Muscle of arm (tissue), 12 donors: ENCODE results near the gene PDXDC1. TPM values are rescaled to one million over a fixed set of nuclear protein-coding genes. Genes with fewer than 3 reads are reported as not detected.
A peak's percentile ranks its signal among the peaks of the same experiment; 100 is the strongest.
"Not testable (repeated sequence)": the region's sequence is repeated elsewhere in the genome, so short reads cannot be mapped to it uniquely, and the experiment has no call there.

Source experiments
- DNase-seq: peaks from one replicate; pipeline ENCODE4 v3.0.0-alpha.2; 2013
- polyA plus RNA-seq, 12 donors: library from polyadenylated mRNA; unstranded; fragments of 120-200 nt; gene quantifications; one replicate each; pipeline ENCODE4 v1.2.1, GENCODE V29; 2013; ENCODE audit not compliant: insufficient read length in 12 of 12

Gene PDXDC1
- polyA plus RNA-seq, 12 donors: 32.9 to 76.6 (median 45.8) TPM; not detected in 1

GRCh38 chr16:15154005-15154404 is 179.2 kb downstream of the PDXDC1 start:
- not testable (repeated sequence) for DNase-seq

GRCh38 chr16:15154650-15155562 is 180.1 kb downstream of the PDXDC1 start:
- DNase-seq: peak; percentile 86

GRCh38 chr16:15157644-15158043 is 182.8 kb downstream of the PDXDC1 start:
- DNase-seq: not testable (repeated sequence)

DNA sequence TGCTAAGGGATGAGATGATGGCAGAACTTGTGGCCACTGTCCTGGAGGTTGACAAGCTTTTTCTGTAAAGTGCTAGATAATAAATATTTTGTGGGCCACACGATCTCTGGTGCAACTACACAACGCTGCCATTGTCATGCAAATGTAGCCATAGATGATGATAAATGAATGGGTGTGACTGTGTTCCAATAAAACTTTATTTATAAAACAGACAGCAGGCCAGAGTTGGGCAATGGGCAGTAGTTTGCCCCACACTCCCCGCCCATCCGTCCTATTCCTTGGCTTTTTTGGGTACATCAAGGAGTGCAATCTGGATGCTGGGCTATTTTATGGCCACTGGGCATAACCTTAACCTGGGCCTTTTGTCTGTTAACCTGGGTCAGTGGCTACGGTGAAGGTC is 184.8 kb downstream of the PDXDC1 start:
- not testable (repeated sequence) for DNase-seq

- not testable (repeated sequence) for DNase-seq
These were observed 185.7 kb downstream of the PDXDC1 start for GRCh38 chr16:15160571-15160970.

DNA sequence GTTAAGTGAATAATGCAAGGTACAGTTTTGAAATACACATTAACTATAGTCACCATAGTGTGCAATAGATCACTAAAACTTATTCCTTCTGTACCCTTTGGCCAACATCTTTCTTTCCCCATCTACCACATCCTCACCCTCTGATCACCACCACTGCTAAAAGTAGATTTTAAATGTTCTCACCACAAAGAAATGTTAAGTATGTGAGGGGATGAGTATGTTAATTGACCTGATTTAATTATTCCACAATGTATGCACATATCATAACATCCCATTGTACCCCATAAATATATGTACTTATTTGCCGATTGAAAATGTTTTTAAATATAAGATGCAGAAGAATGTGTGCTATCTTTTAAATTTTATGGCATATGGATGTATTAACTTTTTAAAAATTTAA is 188.2 kb downstream of the PDXDC1 start:
- not testable (repeated sequence) for DNase-seq

DNA sequence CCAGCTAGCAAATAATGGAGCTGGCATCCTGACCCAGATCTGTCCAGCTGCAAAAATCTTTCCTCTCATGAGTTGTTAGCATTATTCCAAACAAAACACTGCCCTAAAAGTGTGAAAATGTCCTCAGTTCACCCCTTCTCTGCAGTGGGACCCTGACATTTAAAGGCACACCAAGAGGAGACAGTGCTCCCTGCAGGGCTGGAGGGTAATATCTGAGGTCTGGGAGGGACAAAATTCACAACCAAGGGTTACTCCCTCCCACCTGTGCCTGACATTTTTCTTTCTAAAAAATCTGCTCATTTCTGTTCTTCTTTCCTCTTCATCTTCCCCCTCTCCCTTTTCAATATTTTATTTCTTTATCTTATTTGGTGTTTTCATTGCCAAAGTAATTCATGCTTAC is 191.4 kb downstream of the PDXDC1 start:
- DNase-seq: not testable (repeated sequence)

DNA sequence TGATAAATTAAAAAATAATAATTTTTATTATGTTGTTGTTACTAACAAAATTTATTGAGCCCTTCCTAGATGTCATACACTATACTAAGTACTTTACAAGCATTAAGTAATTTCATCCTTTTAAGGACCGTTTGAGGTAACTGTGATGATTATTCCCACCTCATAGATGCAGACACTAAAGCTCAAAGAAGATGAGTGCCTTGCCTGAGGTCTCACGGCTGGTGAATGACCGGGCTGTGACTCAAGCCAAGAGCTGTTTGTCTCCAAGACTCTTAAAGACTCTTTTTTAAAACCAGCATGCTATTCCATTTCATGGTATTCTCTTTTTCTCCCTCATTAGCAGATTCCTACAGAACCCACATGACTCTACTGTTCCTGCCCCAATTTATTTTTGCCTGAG is 193.5 kb downstream of the PDXDC1 start:
- DNase-seq: not testable (repeated sequence)

DNA sequence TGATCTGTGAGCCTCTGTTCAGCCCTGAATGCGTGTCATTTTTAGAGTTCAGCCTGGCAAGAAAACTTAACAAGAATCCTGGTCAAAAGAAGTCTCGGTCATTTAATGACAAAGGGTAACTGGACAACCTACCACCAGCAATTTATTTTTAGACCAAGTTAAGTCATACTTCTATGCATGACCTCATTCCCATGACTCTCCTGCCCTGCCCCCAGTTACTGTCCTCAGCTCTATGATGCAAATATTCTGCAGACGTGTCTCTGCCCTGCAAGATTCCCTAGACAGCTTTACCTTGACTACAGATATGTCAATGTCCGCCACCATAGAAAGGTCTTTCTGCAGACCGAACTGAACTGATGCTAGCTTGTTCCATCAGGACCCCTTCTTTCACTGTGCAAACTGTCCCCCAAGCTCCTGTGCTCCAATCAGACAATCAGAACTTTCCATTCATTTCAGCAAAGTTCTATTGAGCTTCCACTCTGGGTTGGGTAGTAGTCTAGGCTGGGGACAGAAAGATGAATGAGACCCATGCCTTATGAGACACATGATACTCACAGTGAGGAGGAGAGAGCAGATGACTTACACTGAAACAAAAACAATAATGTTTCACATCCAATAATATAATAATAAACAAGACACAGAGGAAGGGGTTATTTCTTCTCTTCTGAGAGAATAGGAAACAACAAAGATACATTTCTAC is 194.3 kb downstream of the PDXDC1 start:
- DNase-seq: not testable (repeated sequence)

DNA sequence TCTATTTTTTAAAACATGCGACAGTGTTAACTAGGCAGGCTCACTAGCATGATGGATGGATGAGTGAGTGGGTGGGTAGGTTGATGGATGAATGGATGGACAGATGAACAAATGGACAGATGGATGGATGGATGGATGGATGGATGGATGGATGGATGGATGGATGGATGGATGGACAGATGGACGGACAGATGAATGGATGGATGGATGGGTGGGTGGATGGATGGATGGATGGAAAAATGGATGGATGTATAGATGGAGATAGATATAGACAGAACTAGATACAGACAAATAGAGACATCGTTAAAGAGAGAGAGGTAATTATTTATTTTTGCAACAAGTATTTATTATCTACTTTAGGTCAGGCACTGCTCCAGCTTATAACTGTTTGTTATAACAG is 205.1 kb downstream of the PDXDC1 start:
- not testable (repeated sequence) for DNase-seq

GRCh38 chr16:15180946-15181345 is 206.1 kb downstream of the PDXDC1 start:
- DNase-seq: not testable (repeated sequence)

- not testable (repeated sequence) for DNase-seq
These were observed 209.2 kb downstream of the PDXDC1 start for GRCh38 chr16:15184000-15184399.

Other genes starting within 250 kb of the PDXDC1 start
- gene NPIPA2, start 232.5 kb upstream of the PDXDC1 start, polyA plus RNA-seq: 1 to 10 TPM in 4 of 12 donors, not detected in 8; 2.6 to 5.8 (median 4.1) TPM
- 10 to 100 TPM in 11 of 12 donors, not detected in 1; 48.2 to 91.7 (median 63.7) TPM for gene NOMO1, start 141.3 kb upstream of the PDXDC1 start, polyA plus RNA-seq
- gene NPIPA1, start 37.6 kb upstream of the PDXDC1 start, polyA plus RNA-seq: 100 to 1,000 TPM in 5 of 12 donors, 10 to 100 TPM in 6, not detected in 1; 74.1 to 202 (median 93.2) TPM
- gene NTAN1, start 81.0 kb downstream of the PDXDC1 start, polyA plus RNA-seq: 10 to 100 TPM in 11 of 12 donors, not detected in 1; 43.8 to 83.7 (median 54.5) TPM
- gene RRN3, start 119.2 kb downstream of the PDXDC1 start, polyA plus RNA-seq: 10 to 100 TPM in 11 of 12 donors, not detected in 1; 27.9 to 37.9 (median 33.8) TPM